Glutamatergic neuron (in vitro differentiated cells): ENCODE measurements around the gene TRAPPC6A. TPM values are rescaled to one million over a fixed set of nuclear protein-coding genes. Genes with fewer than 3 reads are reported as not detected.

Experiments used
- DNase-seq: peaks from one replicate; pipeline ENCODE4 v3.0.0; 2022
- H3K27ac Mint-ChIP-seq: one replicate; pipeline ENCODE4 v1.8.0; 2020; ENCODE audit warnings: mild to moderate bottlenecking, mixed read lengths, inconsistent platforms; ENCODE audit not compliant: unreplicated experiment
- H3K27me3 Mint-ChIP-seq: one replicate; pipeline ENCODE4 v1.8.0; 2020; ENCODE audit warnings: mild to moderate bottlenecking, moderate library complexity, mixed read lengths, inconsistent platforms; ENCODE audit not compliant: unreplicated experiment
- H3K36me3 Mint-ChIP-seq: one replicate; pipeline ENCODE4 v1.8.0; 2020; ENCODE audit warnings: mild to moderate bottlenecking, mixed read lengths, inconsistent platforms; ENCODE audit not compliant: unreplicated experiment
- H3K4me1 Mint-ChIP-seq: one replicate; pipeline ENCODE4 v1.8.0; 2020; ENCODE audit warnings: mild to moderate bottlenecking, low read depth, mixed read lengths, inconsistent platforms; ENCODE audit not compliant: unreplicated experiment
- H3K4me3 Mint-ChIP-seq: one replicate; pipeline ENCODE4 v1.8.0; 2020; ENCODE audit warnings: mild to moderate bottlenecking, mixed read lengths, inconsistent platforms; ENCODE audit not compliant: unreplicated experiment
- H3K9me3 Mint-ChIP-seq: one replicate; pipeline ENCODE4 v1.8.0; 2020; ENCODE audit warnings: mild to moderate bottlenecking, moderate library complexity, mixed read lengths, inconsistent platforms; ENCODE audit not compliant: unreplicated experiment
- CTCF ChIP-seq: fragments of 200-600 bp; sonication (generic); IDR thresholded peaks from one replicate; pipeline ENCODE4 v1.5.0; 2021; ENCODE audit not compliant: partially characterized antibody, unreplicated experiment
- total RNA-seq: library from RNA; stranded (reverse); fragmentation: NEBNext Ultra II Directional; extraction: Animal tissue kit (Norgen Biotek cat#: 25700); gene quantifications from one replicate; pipeline ENCODE4 v1.2.1, GENCODE V29; 2021; ENCODE audit not compliant: unreplicated experiment

TRAPPC6A gene
- total RNA-seq, 1 donor from 2014 or later = 31.6 TPM

DNA sequence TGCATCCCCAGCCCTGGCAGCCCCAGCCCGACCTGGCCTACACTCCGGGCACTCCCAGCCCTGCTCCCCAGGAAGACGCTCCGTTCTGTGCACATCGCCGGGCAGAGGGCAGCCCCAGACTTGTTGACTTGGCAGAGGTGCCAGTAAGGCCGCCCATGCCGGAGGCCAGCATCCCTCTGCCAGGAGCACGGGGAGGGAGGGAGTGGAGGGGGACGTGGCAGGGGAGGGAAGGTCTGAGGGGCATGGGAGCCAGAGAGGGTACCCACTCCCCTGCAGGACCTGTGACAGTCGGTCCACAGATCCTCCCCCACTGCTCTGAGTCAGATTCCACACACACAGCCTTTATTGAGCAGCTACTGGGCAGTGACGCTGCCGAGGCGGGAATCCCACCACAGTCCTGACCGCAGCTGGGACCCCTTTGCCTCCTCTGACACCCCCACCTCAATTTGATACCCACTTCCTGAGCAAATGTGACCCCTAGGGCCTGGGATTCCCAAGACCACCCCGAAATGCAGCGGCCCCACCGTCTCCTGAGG is 15.4 kb downstream of the TRAPPC6A start:
- H3K4me3 Mint-ChIP-seq = no peak overlapping the region
- TF ChIP-seq CTCF = no peak
- peaks cover 4% of the 10 kb centered on the region for H3K27me3 Mint-ChIP-seq
- no peak for DNase-seq
- H3K36me3 Mint-ChIP-seq = no peaks in the 10 kb centered on the region
- peaks cover 21% of the 10 kb centered on the region for H3K4me1 Mint-ChIP-seq
- H3K9me3 Mint-ChIP-seq = peaks cover 12% of the 10 kb centered on the region
- H3K27ac Mint-ChIP-seq = no peak overlapping the region

- Mint-ChIP-seq H3K4me3 (no peak overlapping the region), H3K27ac (no peak overlapping the region), H3K9me3 (peaks cover 11% of the 10 kb centered on the region), H3K4me1 (peaks cover 19% of the 10 kb centered on the region), H3K27me3 (peaks cover 4% of the 10 kb centered on the region), H3K36me3 (no peaks in the 10 kb centered on the region)
- DNase-seq = peak; percentile 82
- TF ChIP-seq CTCF = peak; percentile 40
Observed at GRCh38 chr19:45161738-45162607, 16.1 kb downstream of the TRAPPC6A start.

DNA sequence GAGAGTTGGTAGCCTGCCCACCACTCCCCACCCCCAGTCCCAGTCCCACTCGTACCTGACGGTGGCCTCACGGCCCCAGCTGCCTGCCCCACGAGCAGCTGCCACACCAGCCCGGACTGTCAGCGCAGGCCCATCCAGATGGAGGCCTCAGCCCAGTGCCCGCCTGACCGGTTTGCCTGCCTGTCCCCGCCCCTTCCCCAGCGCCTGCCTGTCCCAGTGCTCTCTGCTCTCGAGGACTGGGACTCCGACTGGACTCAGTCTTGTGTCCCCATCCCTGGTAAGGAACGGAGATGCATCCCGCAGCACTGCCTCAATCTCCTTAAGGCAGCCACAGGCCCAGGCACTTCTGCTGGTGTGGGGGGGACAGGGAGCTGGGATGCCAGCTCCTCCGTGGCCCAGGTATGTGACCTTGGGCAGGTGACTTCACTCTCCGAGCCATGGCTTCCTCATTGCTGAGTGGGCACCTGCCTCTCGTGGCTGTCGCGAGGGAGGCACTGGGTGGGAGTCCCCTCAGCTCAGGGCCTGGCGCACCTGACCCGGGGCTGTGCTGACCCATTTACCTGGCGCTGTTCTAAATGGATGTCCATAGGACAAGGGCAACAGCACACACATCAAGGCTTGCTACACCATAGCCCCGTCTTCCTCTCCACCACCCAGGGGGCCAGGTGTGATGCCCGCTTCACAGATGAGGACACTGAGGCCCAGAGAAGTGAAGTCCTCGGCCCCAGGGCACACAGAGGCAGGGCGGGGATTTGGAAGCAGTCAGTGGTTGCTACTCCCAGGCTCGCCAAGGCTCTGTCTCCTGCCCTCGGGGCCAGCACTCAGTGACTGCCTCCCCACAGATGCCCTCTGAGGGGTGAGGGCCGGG is 16.9 kb downstream of the TRAPPC6A start, which contains the start of gene NKPD1:
NKPD1 (minus strand) TSS at position 113 of the 868 bp plus-strand sequence. CDS start 832 bp downstream, outside the sequence.
- H3K9me3 Mint-ChIP-seq = peaks cover 9% of the 10 kb centered on the region
- no peak for TF ChIP-seq CTCF
- peak within 1 kb of the TSS; percentile 66 for H3K4me3 Mint-ChIP-seq
- peaks cover 2% of the 10 kb centered on the region for H3K27me3 Mint-ChIP-seq
- H3K27ac Mint-ChIP-seq = peak within 1 kb of the TSS; percentile 83
- H3K4me1 Mint-ChIP-seq = peaks cover 17% of the 10 kb centered on the region
- peak; percentile 70 for DNase-seq
- H3K36me3 Mint-ChIP-seq = no peaks in the 10 kb centered on the region

DNA sequence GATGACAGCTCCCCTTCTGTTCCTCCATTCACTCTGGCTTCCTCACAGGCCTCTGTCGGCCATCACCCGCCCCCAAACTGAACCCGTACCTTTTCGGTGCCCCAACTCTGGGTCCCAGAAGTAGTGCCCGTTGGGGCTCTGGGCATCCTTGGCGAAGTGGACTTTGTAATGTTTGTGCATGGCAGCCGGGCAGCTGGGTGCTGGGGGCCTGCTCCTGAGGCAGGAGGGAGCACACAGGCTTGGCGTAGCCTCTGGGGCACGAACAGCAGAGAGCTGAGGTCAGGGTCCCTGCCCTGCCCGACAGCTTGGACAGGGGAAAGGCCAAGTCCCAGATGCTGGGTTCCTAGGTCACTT is 18.1 kb downstream of the TRAPPC6A start:
- Mint-ChIP-seq H3K4me1 (peaks cover 15% of the 10 kb centered on the region), H3K36me3 (no peaks in the 10 kb centered on the region), H3K27ac (peak overlapping the region; percentile 83), H3K27me3 (peaks cover 2% of the 10 kb centered on the region), H3K4me3 (peak overlapping the region; percentile 66), H3K9me3 (peaks cover 9% of the 10 kb centered on the region)
- no peak for DNase-seq
- TF ChIP-seq CTCF = no peak
